Upper lobe of left lung (tissue), 6 donors: ENCODE data around the gene GRIK2. TPM values are rescaled to one million over a fixed set of nuclear protein-coding genes. Genes with fewer than 3 reads are reported as not detected.

ENCODE experiments used
- ATAC-seq, 2 donors: fragments of 200-7000 bp; cut with Tn5 transposase; one replicate each; pipeline ENCODE4 v1.9.1; 2022; ENCODE audit warnings: mild to moderate bottlenecking in 2 of 2, moderate library complexity in 2 of 2; ENCODE audit not compliant: low FRiP score in 2 of 2
- DNase-seq, 2 donors: peaks; one replicate each; pipeline ENCODE4 v3.0.0-alpha.2; 2019 to 2020
- H3K27ac ChIP-seq, 4 donors: fragments of 200-600 bp; sonication (generic); one replicate each; pipeline ENCODE4 v1.5.1; 2016 to 2019
- H3K27me3 ChIP-seq, 4 donors: fragments of 200-600 bp; sonication (generic); one replicate each; pipeline ENCODE4 v1.5.1; 2017 to 2019
- H3K36me3 ChIP-seq, 4 donors: fragments of 200-600 bp; sonication (generic); one replicate each; pipeline ENCODE4 v1.5.1; 2016 to 2019
- H3K4me1 ChIP-seq, 4 donors: fragments of 200-600 bp; sonication (generic); one replicate each; pipeline ENCODE4 v1.5.1; 2018 to 2019
- H3K4me3 ChIP-seq, 4 donors: fragments of 200-600 bp; sonication (generic); one replicate each; pipeline ENCODE4 v1.5.1; 2017 to 2019; ENCODE audit warnings: mild to moderate bottlenecking in 2 of 4, moderate library complexity in 1 of 4
- H3K9me3 ChIP-seq, 4 donors: fragments of 200-600 bp; sonication (generic); one replicate each; pipeline ENCODE4 v1.5.1; 2018 to 2019
- EP300 ChIP-seq, 4 donors: sonication (generic); formaldehyde crosslinking; IDR thresholded peaks; one replicate each; pipeline ENCODE4 v1.5.1; 2017; ENCODE audit warnings: antibody characterized with exemption in 4 of 4, control low read depth in 2 of 4
- POLR2A ChIP-seq, 4 donors: fragments of 450-650 bp; IDR thresholded peaks; one replicate each; pipeline ENCODE4 v1.5.1; 2016 to 2017; ENCODE audit warnings: antibody characterized with exemption in 4 of 4, mild to moderate bottlenecking in 2 of 4
- POLR2AphosphoS5 ChIP-seq, 2 donors: sonication (generic); formaldehyde crosslinking; IDR thresholded peaks; one replicate each; pipeline ENCODE4 v1.5.1; 2017; ENCODE audit warnings: antibody characterized with exemption in 2 of 2
- WGBS, 2 donors: methylation state at CpG; one replicate each; pipeline ENCODE4 v1.1.5; 2017 to 2018; 5-methylcytosine and 5-hydroxymethylcytosine counted together
- total RNA-seq, 6 donors: library from RNA; depleted of rRNA in 4 of 6; stranded (reverse); fragments of >200 nt in 4 of 6; gene quantifications; one replicate each; pipeline versions ENCODE4 v1.1.0 to v1.2.1, GENCODE V29; 2016 to 2021
- TF ChIP-seq, protein P1 (sequence below), 6 experiments: fragments of 450-650 bp in 4 of 6; fragments of 200-600 bp in 2 of 6; sonication (generic) in 2 of 6; IDR thresholded peaks; one replicate each; pipeline ENCODE4 v1.5.1; 2016 to 2019; ENCODE audit warnings: antibody characterized with exemption in 6 of 6
- donor health status: DM: no; HTN: no; CAD: no; lungs with moderate emphysema.
- donor health status: DM: no; HTN: yes; CAD: no; lungs with severe emphysema.

Gene GRIK2
- total RNA-seq, 6 donors from 2014 or later, result 0.07 to 1.2 (median 0.50) TPM; not detected in 2

DNA sequence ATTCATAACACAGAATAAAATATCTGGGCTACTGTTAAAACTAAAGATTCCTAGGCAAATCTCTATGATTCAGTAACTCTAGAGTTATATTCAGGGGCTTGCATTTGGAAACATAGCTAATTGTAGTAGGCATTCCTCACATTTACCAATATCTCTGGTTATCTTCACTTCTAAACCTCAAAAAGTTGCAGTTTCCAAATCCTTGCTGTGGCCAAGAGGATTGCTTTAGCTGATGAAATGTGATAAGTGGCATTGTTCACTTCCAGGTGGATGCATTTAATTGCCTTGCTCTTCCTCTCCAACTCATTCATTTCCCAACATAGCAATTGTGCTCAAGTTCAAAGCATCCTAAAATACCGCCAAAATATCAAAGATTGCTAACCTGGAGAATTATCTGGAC is 246.6 kb downstream of the GRIK2 start:
- ATAC-seq (no peak), DNase-seq (no peak)
- Histone ChIP-seq H3K27me3 (no peaks in the 10 kb centered on the region), H3K9me3 (no peaks in the 10 kb centered on the region), H3K36me3 (no peaks in the 10 kb centered on the region), H3K4me3 (no peak overlapping the region), H3K4me1 (no peaks in the 10 kb centered on the region), H3K27ac (no peak overlapping the region)
- TF ChIP-seq POLR2A (IDR thresholded peaks at IDR 0.05), result no peak
- TF ChIP-seq, protein P1, sequence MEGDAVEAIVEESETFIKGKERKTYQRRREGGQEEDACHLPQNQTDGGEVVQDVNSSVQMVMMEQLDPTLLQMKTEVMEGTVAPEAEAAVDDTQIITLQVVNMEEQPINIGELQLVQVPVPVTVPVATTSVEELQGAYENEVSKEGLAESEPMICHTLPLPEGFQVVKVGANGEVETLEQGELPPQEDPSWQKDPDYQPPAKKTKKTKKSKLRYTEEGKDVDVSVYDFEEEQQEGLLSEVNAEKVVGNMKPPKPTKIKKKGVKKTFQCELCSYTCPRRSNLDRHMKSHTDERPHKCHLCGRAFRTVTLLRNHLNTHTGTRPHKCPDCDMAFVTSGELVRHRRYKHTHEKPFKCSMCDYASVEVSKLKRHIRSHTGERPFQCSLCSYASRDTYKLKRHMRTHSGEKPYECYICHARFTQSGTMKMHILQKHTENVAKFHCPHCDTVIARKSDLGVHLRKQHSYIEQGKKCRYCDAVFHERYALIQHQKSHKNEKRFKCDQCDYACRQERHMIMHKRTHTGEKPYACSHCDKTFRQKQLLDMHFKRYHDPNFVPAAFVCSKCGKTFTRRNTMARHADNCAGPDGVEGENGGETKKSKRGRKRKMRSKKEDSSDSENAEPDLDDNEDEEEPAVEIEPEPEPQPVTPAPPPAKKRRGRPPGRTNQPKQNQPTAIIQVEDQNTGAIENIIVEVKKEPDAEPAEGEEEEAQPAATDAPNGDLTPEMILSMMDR (IDR thresholded peaks at IDR 0.05), result no peak
- no peak for TF ChIP-seq POLR2AphosphoS5 (IDR thresholded peaks at IDR 0.05)
- no peak for TF ChIP-seq EP300 (IDR thresholded peaks at IDR 0.05)
- 39 to 47% methylated on average over 1 of the region's 1 CpG for WGBS, 2 donors

DNA sequence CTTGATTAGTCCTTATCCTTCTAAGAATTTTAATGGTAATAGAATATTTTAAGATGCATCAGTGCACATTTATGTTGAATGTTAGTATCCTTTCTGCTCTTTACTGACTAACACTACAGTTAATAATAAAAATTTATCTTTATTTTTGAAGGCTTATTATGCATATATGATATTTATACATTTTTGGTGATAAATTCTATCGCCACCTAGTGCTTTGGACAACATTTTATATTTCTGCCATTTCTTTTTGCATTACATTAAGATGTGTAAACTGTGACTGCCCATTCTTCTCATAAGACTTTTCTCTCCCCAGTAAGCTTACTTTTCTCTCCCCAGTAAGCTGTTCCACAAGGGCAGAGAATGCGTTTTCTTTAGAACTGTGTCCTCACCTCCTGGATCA is 252.3 kb downstream of the GRIK2 start:
- H3K36me3 ChIP-seq, result no peaks in the 10 kb centered on the region
- ATAC-seq (no peak), DNase-seq (no peak)
- H3K9me3 ChIP-seq, result no peaks in the 10 kb centered on the region
- H3K27me3 ChIP-seq, result no peaks in the 10 kb centered on the region
- 74 to 80% methylated on average over 2 of the region's 2 CpGs for WGBS, 2 donors
- no peaks in the 10 kb centered on the region for H3K4me1 ChIP-seq
- H3K27ac ChIP-seq, result no peak overlapping the region
- H3K4me3 ChIP-seq, result no peak overlapping the region
- TF ChIP-seq POLR2AphosphoS5 (IDR thresholded peaks at IDR 0.05) (no peak), EP300 (IDR thresholded peaks at IDR 0.05) (no peak), POLR2A (IDR thresholded peaks at IDR 0.05) (no peak)
- TF ChIP-seq, protein P1 (IDR thresholded peaks at IDR 0.05), result no peak

DNA sequence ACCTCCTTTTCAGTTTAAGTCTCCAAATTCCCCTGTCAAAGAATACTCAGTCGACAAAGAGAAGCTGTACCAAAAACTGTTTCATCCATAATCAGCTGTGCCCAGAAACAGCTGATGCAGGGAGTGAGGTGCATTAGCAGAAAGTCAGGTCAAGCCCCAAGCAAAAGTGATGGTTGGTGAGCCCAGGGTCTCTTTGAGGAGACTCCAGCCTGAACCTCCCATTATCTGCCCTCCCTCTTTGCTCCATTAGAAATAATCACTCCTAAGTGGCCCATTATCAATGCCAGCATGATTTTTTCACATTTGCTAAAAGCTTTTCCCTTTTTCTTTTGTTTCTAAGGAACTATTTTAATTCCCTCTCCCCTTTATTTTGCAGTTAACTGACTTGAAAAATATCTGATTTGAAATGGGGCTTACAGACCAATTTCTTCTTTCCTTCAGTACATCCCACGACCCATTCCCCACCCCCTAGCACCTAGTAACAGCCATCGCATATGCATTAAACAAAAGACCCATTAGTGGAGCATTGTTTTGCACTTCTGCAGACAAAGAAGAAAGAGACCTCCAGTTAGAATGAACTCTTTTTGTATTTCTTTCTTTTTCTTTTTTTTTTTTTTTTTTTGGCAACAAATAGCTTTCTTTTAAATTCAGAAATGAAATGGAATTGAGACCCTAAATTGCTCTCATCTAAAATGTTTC is 257.0 kb downstream of the GRIK2 start:
- no peak for TF ChIP-seq POLR2A (IDR thresholded peaks at IDR 0.05)
- no peaks in the 10 kb centered on the region for H3K9me3 ChIP-seq
- H3K27me3 ChIP-seq, result no peaks in the 10 kb centered on the region
- no peaks in the 10 kb centered on the region for H3K36me3 ChIP-seq
- no peak for DNase-seq
- 45 to 53% methylated on average over 3 of the region's 3 CpGs for WGBS, 2 donors
- no peak for ATAC-seq
- H3K4me3 ChIP-seq, result no peak overlapping the region
- no peaks in the 10 kb centered on the region for H3K4me1 ChIP-seq
- H3K27ac ChIP-seq, result no peak overlapping the region

DNA sequence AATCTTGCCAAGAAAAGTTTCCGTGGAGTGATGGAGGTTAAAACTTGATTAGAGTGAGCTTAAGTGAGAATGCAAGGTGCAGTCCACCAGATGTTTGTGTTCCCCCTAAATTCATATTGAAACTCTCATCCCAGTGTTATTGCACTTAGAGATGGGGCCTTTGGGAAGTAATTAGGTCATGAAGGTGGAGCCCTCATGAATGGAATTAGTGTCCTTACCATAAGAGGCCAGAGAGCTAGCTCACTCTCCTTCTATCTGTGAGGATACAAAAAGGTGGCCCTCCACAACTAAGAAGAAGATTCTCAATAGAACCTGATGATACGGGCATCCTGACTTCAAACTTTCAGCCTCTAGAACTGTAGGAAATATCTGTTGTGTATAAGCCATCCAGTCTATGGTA is 258.6 kb downstream of the GRIK2 start:
- 77 to 78% methylated on average over 2 of the region's 2 CpGs for whole genome bisulfite sequencing, 2 donors
- no peaks in the 10 kb centered on the region for H3K9me3 ChIP-seq
- no peak for TF ChIP-seq POLR2AphosphoS5 (IDR thresholded peaks at IDR 0.05)
- ATAC-seq (no peak), DNase-seq (no peak)
- no peak overlapping the region for H3K4me3 ChIP-seq
- H3K27ac ChIP-seq, result no peak overlapping the region
- H3K27me3 ChIP-seq, result no peaks in the 10 kb centered on the region
- H3K36me3 ChIP-seq, result no peaks in the 10 kb centered on the region
- H3K4me1 ChIP-seq, result no peaks in the 10 kb centered on the region

DNA sequence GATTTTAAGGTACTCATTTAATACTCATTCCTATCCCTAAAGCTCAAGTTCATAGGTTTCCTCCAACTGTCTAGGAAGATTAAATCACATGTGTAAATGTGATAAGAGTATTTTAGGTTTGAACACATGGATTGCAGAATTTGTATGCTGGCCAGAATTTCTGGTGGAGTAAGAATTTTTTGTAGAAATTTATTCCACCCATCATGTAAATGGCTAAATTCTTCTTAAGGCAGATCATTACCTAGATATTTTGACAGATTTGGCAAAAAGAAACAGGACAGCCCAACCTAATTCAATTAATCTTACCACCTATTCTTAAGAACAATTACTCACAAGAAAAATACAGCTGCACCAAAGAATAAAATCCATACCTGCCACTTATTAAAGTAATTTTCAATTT is 261.6 kb downstream of the GRIK2 start:
- TF ChIP-seq, protein P1 (IDR thresholded peaks at IDR 0.05), result no peak
- TF ChIP-seq EP300 (IDR thresholded peaks at IDR 0.05) (no peak), POLR2A (IDR thresholded peaks at IDR 0.05) (no peak), POLR2AphosphoS5 (IDR thresholded peaks at IDR 0.05) (no peak)
- no peak for ATAC-seq
- H3K4me1 ChIP-seq, result no peaks in the 10 kb centered on the region
- H3K27me3 ChIP-seq, result no peaks in the 10 kb centered on the region
- no peak for DNase-seq
- no peak overlapping the region for H3K4me3 ChIP-seq
- no peaks in the 10 kb centered on the region for H3K36me3 ChIP-seq
- no peaks in the 10 kb centered on the region for H3K9me3 ChIP-seq
- no peak overlapping the region for H3K27ac ChIP-seq
